K562 (cell line): ENCODE measurements around the gene CYSTM1. TPM values are rescaled to one million over a fixed set of nuclear protein-coding genes. Genes with fewer than 3 reads are reported as not detected.

Source experiments
- ATAC-seq: fragments of 200-7000 bp; cut with Tn5 transposase; 3 replicates; pipeline ENCODE4 v1.9.1; 2020; ENCODE audit warnings: moderate library complexity
- BruUV-seq: library from RNA; stranded (reverse); fragments of 400-500 nt; replicated peaks from 2 replicates; lab custom pipeline; 2021; lab: Mats Ljungman, UMichigan
- CTCF ChIA-PET: fragments of 300-600 bp; formaldehyde crosslinking; extraction: SDS; loops from one replicate; lab custom pipeline; 2021; ENCODE audit warnings: low intra/inter-chr PET ratio; lab: Yijun Ruan, JAX
- POLR2A ChIA-PET: fragments of 300-600, 350-650 bp; sonication (Branson Sonifier 250); formaldehyde crosslinking; extraction: SDS; loops from one replicate; lab custom pipeline; 2021; ENCODE audit warnings: antibody characterized with exemption, inconsistent platforms; lab: Yijun Ruan, JAX
- DNase-seq, 4 experiments: peaks; one replicate each; pipeline versions ENCODE4 v3.0.0 to v3.0.0-alpha.2; 2011 to 2018; ENCODE audit warnings: low spot score in 3 of 4, mixed read lengths in 3 of 4; ENCODE audit errors: extremely low read depth in 1 of 4
- FAIRE-seq: peaks from 2 replicates; lab custom pipeline; 2011; peaks lifted over from hg19 to GRCh38; lab: Jason Lieb, UNC
- H2AFZ ChIP-seq: 2 replicates; pipeline ENCODE4 v1.6.0; 2011; ENCODE audit warnings: low read depth, low read length, control low read depth, inconsistent platforms
- H3K27ac ChIP-seq: fragments of 200-600 bp; 3 replicates; pipeline ENCODE4 v1.8.0; 2011; ENCODE audit warnings: low read depth, mild to moderate bottlenecking, control low read depth, inconsistent platforms, low read length, moderate library complexity, mixed read lengths; ENCODE audit errors: extremely low read depth
- H3K27me3 ChIP-seq, 2 experiments: fragments of 300-600 bp in 1 of 2; 2 replicates in 1 of 2; 3 replicates in 1 of 2; pipeline versions ENCODE4 v1.6.0 to v1.8.0; 2011; ENCODE audit warnings: inconsistent platforms in 2 of 2, low read length in 2 of 2, mild to moderate bottlenecking in 1 of 2, mixed read lengths in 1 of 2, moderate library complexity in 1 of 2; ENCODE audit not compliant: control insufficient read depth in 2 of 2, insufficient read depth in 2 of 2
- H3K36me3 ChIP-seq: fragments of 300-600 bp; 3 replicates; pipeline ENCODE4 v1.8.0; 2011; ENCODE audit warnings: mild to moderate bottlenecking, low read length, inconsistent platforms; ENCODE audit not compliant: control insufficient read depth, insufficient read depth
- H3K4me1 ChIP-seq, 2 experiments: fragments of 200-600 bp in 1 of 2; replicated peaks in 1 of 2; 2 replicates in 1 of 2; 3 replicates in 1 of 2; pipeline versions ENCODE4 v1.5.1 to v1.8.0; 2011; ENCODE audit warnings: inconsistent platforms in 2 of 2, low read length in 2 of 2, mild to moderate bottlenecking in 1 of 2, mixed read lengths in 1 of 2, moderate library complexity in 1 of 2; ENCODE audit not compliant: control insufficient read depth in 2 of 2, insufficient read depth in 2 of 2
- H3K4me2 ChIP-seq: 2 replicates; pipeline ENCODE4 v1.6.1; 2011; ENCODE audit warnings: low read length, control low read depth, inconsistent platforms, mixed read lengths; ENCODE audit not compliant: insufficient read depth
- H3K4me3 ChIP-seq: fragments of 200-600 bp; sonication (generic), shearing (Covaris generic); 2 replicates; pipeline ENCODE4 v1.5.1; 2016; ENCODE audit warnings: control low read depth, inconsistent platforms
- H3K79me2 ChIP-seq: fragments of 200-600 bp; 3 replicates; pipeline ENCODE4 v1.8.0; 2011; ENCODE audit warnings: low read length, inconsistent platforms; ENCODE audit not compliant: control insufficient read depth, insufficient read depth
- H3K9ac ChIP-seq, 2 experiments: 2 replicates each; pipeline versions ENCODE4 v1.6.0 to v1.6.1; 2011; ENCODE audit warnings: low read depth in 2 of 2, low read length in 2 of 2, control low read depth in 1 of 2, inconsistent platforms in 1 of 2, mild to moderate bottlenecking in 1 of 2, mixed read lengths in 1 of 2; ENCODE audit not compliant: insufficient read depth in 1 of 2
- H3K9me1 ChIP-seq: one replicate; pipeline ENCODE4 v1.6.0; 2011; ENCODE audit warnings: inconsistent platforms, mild to moderate bottlenecking, low read length, moderate library complexity; ENCODE audit not compliant: control insufficient read depth, insufficient read depth
- H3K9me3 ChIP-seq: replicated peaks from 2 replicates; pipeline ENCODE4 v1.5.1; 2011; ENCODE audit warnings: low read depth, low read length, inconsistent platforms; ENCODE audit not compliant: control insufficient read depth, insufficient read depth
- H4K20me1 ChIP-seq: replicated peaks from 2 replicates; pipeline ENCODE4 v1.6.1; 2011; ENCODE audit warnings: low read length, inconsistent platforms, mixed read lengths; ENCODE audit not compliant: control insufficient read depth, insufficient read depth
- CEBPB ChIP-seq: fragments of 450-650 bp; IDR thresholded peaks from 2 replicates; pipeline ENCODE4 v1.6.1; 2016; ENCODE audit warnings: missing genetic modification characterization, missing compliant biosample characterization
- CEBPG ChIP-seq, 3 experiments: fragments of 200-800 bp in 1 of 3; sonication (Bioruptor generic) in 1 of 3; sonication (generic) in 1 of 3; formaldehyde crosslinking in 1 of 3; IDR thresholded peaks in 2 of 3; conservative IDR thresholded peaks in 1 of 3; 2 replicates each; pipeline versions ENCODE4 v1.6.1 to v1.8.0; 2016 to 2022; ENCODE audit warnings: missing compliant biosample characterization in 2 of 3, missing genetic modification characterization in 2 of 3, mild to moderate bottlenecking in 1 of 3, missing genetic modification reagents in 1 of 3
- ZNF133 ChIP-seq: fragments of 250-450 bp; sonication (Bioruptor Pico); IDR thresholded peaks from 2 replicates; pipeline ENCODE4 v1.4.0; 2020; ENCODE audit warnings: mild to moderate bottlenecking
- WGBS: fragments of 100-300 bp; shearing (Covaris generic); methylation state at CpG from one replicate; pipeline ENCODE4 v1.1.6; 2016; ENCODE audit warnings: low coverage, mixed read lengths; ENCODE audit not compliant: insufficient coverage; ENCODE audit errors: missing lambda C conversion rate; 5-methylcytosine and 5-hydroxymethylcytosine counted together
- in situ Hi-C: fragments of 300-500 bp; cut with MboI; formaldehyde crosslinking; loops from 4 replicates; pipeline ENCODE4 v1.15.0; 2018; ENCODE audit warnings: inconsistent platforms, mixed read lengths
- intact Hi-C: fragments of 100-400 bp; cut with micrococcal nuclease; formaldehyde crosslinking; loops from 2 replicates; pipeline ENCODE4 v1.14.2; 2022
- polyA plus RNA-seq, 8 experiments: library from polyadenylated mRNA; depleted of rRNA in 4 of 8; stranded (reverse) in 5 of 8; unstranded in 3 of 8; fragments of >200 nt; fragmentation: Nextera tagmentation in 2 of 8; fragmentation: Illumina TruSeq in 1 of 8; extraction: Ambion mirVana in 2 of 8; extraction: Trizol in 1 of 8; gene quantifications; 2 replicates each; pipeline versions ENCODE4 v1.2.1 to v1.2.3, GENCODE V29; 2011 to 2014; ENCODE audit warnings: inconsistent platforms in 1 of 8, missing spikeins in 1 of 8
- total RNA-seq, 7 experiments: library from RNA; depleted of rRNA in 6 of 7; stranded (reverse); fragments of >200 nt in 6 of 7; fragmentation: Illumina TruSeq in 2 of 7; extraction: Trizol in 2 of 7; gene quantifications; 2 replicates each; pipeline versions ENCODE4 v1.2.1 to v1.2.3, GENCODE V29; 2011 to 2021; ENCODE audit warnings: low replicate concordance in 1 of 7
- TF ChIP-seq, protein P1 (sequence below): sonication (generic); formaldehyde crosslinking; IDR thresholded peaks from 2 replicates; pipeline ENCODE4 v1.8.1; 2023; ENCODE audit warnings: mild to moderate bottlenecking, missing genetic modification reagents

The CYSTM1 gene
- total and polyA plus RNA-seq, 9 of the 15 experiments (the other 6 are each of a cell fraction or from before 2014, with no cell fraction given), result 76.1 to 422 (median 108) TPM

DNA sequence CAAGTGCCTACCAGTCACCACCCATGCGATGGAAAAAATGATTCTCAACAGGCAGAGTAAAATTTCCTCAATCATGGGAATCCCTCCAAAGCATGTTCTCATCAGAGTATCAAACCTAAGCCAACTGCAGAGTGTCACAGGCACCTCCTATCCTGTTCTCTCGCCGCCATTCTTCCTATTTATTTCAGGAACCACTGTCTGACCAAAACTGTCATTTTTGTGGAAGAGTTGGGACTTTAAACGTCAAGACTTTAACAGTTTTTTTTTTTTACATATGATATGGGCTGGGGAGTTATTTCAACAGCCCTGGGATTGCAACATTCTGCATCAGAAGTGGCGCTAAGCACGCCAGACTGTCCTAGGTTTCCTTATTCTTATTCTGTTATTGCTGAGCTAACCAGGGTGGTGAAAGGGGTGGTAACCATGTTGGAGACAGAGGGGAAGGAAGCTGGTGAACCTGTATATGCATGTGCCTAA lies 98.5 kb downstream of the CYSTM1 start:
- intact Hi-C loops, result no loop called here
- no peak overlapping the region for H3K4me2 ChIP-seq
- in situ Hi-C loops, result no loop called here
- ChIA-PET CTCF (no interaction called here), POLR2A (interaction anchor here (0.5 to 1.2 kb wide), 2 partner anchors 11 to 29 kb away, joined by 3 to 5 read pairs; partner anchors contain the start of gene PFDN1)
- H3K4me3 ChIP-seq, result no peak overlapping the region
- H3K36me3 ChIP-seq, result peaks cover 8% of the 10 kb centered on the region; the same call in 1 of the 3 replicates
- H3K9ac ChIP-seq, result no peak overlapping the region
- TF ChIP-seq CEBPB (tag) (peak; percentile 73), CEBPG (CRISPR knock-in tag; IDR thresholded peaks at IDR 0.05) (no peak), CEBPG (tag; conservative IDR thresholded peaks at IDR 0.05 in 1 of 2, IDR thresholded peaks at IDR 0.05 in 1 of 2) (peak in 1 of 2 experiments; percentile 46; a peak in 1 of 4 replicates), ZNF133 (CRISPR knock-in tag) (no peak)
- TF ChIP-seq, protein P1, sequence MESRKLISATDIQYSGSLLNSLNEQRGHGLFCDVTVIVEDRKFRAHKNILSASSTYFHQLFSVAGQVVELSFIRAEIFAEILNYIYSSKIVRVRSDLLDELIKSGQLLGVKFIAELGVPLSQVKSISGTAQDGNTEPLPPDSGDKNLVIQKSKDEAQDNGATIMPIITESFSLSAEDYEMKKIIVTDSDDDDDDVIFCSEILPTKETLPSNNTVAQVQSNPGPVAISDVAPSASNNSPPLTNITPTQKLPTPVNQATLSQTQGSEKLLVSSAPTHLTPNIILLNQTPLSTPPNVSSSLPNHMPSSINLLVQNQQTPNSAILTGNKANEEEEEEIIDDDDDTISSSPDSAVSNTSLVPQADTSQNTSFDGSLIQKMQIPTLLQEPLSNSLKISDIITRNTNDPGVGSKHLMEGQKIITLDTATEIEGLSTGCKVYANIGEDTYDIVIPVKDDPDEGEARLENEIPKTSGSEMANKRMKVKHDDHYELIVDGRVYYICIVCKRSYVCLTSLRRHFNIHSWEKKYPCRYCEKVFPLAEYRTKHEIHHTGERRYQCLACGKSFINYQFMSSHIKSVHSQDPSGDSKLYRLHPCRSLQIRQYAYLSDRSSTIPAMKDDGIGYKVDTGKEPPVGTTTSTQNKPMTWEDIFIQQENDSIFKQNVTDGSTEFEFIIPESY, result peak; percentile 67; the same call in 1 of the 2 replicates
- no peaks in the 10 kb centered on the region; the same call in 1 of the 2 replicates for H3K9me3 ChIP-seq
- FAIRE-seq (no peak), DNase-seq (no peak), ATAC-seq (no peak)
- H3K27me3 ChIP-seq, result no peaks in the 10 kb centered on the region
- no peaks in the 10 kb centered on the region for H3K9me1 ChIP-seq
- no peaks in the 10 kb centered on the region for H4K20me1 ChIP-seq
- no peak overlapping the region for H2AFZ ChIP-seq
- no peaks in the 10 kb centered on the region for H3K79me2 ChIP-seq
- H3K27ac ChIP-seq, result no peak overlapping the region; the same call in 2 of the 3 replicates
- no TSS peak for BruUV-seq
- H3K4me1 ChIP-seq, result no peaks in the 10 kb centered on the region
- WGBS, result 77% methylated on average over 6 of the region's 6 CpGs
